Skeletal muscle tissue (tissue), 4 donors: ENCODE measurements around the gene FSD1. TPM values are rescaled to one million over a fixed set of nuclear protein-coding genes. Genes with fewer than 3 reads are reported as not detected.

Experiments
- H3K27ac ChIP-seq: one replicate; pipeline ENCODE4 v1.7.0; 2013; ENCODE audit warnings: mild to moderate bottlenecking, low read depth, low read length, inconsistent platforms
- H3K27me3 ChIP-seq, 3 donors: one replicate each; pipeline ENCODE4 v1.7.0; 2013; ENCODE audit warnings: low read length in 3 of 3; ENCODE audit not compliant: control insufficient read depth in 3 of 3, insufficient read depth in 3 of 3
- H3K36me3 ChIP-seq, 3 donors: one replicate each; pipeline ENCODE4 v1.7.0; 2013; ENCODE audit warnings: low read length in 3 of 3; ENCODE audit not compliant: control insufficient read depth in 3 of 3, insufficient read depth in 3 of 3
- H3K4me1 ChIP-seq, 3 donors: one replicate each; pipeline ENCODE4 v1.7.0; 2013; ENCODE audit warnings: low read length in 3 of 3, mild to moderate bottlenecking in 3 of 3; ENCODE audit not compliant: control insufficient read depth in 3 of 3, insufficient read depth in 3 of 3
- H3K4me3 ChIP-seq, 3 donors: one replicate each; pipeline ENCODE4 v1.7.0; 2013; ENCODE audit warnings: low read length in 3 of 3
- H3K9ac ChIP-seq, 3 donors: one replicate each; pipeline ENCODE4 v1.7.0; 2013; ENCODE audit warnings: low read length in 3 of 3, mild to moderate bottlenecking in 3 of 3, moderate library complexity in 2 of 3, low read depth in 1 of 3
- H3K9me3 ChIP-seq, 3 donors: one replicate each; pipeline ENCODE4 v1.7.0; 2013; ENCODE audit warnings: low read length in 3 of 3; ENCODE audit not compliant: control insufficient read depth in 3 of 3
- total RNA-seq: library from RNA; depleted of rRNA; stranded (reverse); fragments of >200 nt; gene quantifications from one replicate; pipeline ENCODE4 v1.2.3, GENCODE V29; 2014
- donor health status: Osteomylitis.

FSD1 gene
- total RNA-seq, 1 donor from 2014 or later = not detected

DNA sequence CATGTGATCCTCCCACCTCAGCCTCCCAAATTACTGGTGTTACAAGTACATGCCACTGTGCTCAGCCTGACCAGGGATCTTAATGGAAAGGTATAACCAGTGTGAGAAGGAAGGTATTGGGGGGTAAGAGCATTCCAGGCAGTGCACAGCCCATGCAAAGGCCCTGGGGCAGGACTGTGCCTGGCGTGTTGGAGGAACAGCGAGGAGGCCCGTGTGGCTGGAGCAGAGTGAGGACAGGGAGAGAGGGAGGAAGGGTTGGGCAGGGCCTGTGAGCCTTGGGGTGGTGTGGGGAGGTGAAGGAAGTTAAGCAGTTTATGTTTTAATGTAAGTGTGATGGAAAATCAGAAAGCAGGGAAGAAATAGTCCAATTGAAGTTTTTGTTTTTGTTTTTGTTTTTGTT lies 3.8 kb upstream of the FSD1 start:
- no peak overlapping the region for H3K9ac ChIP-seq
- no peaks in the 10 kb centered on the region for H3K9me3 ChIP-seq
- peaks cover 23 to 29% (median 24%) of the 10 kb centered on the region in 3 donors for H3K27me3 ChIP-seq
- H3K27ac ChIP-seq = no peak overlapping the region
- no peak overlapping the region for H3K4me3 ChIP-seq
- no peaks in the 10 kb centered on the region for H3K36me3 ChIP-seq
- H3K4me1 ChIP-seq = no peaks in the 10 kb centered on the region

DNA sequence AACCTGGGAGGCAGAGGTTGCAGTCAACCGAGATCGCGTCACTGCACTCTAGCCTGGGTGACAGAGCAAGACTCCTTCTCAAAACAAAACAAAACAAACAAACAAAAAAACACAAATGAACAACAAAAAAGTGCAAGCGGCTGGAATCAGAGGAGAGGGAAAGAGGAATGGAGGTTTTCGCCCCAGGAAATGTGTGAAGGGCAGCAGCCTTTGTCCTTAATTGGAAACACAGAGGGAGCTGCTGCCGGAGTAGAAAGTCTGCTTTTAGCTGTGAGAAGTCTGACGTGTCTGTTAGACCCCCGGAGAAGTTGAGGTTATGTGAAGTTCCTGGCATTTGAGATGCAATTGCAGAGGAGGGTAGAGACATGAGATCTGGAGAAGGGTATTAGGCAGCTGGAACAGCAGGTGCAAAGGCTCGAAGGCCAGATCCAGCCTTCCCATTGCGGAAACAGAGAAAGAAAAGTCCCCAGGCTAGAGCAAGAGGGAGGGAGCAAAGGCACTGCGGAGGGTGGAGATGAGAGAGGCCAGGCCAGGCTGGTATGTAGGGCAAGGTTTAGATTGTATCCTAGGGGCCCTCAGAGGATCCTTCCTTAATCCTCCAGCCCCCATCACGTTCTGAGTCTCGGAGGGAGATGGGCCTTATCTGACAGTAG lies 2.7 kb upstream of the FSD1 start:
- H3K27me3 ChIP-seq = peaks cover 17 to 27% (median 22%) of the 10 kb centered on the region in 3 donors
- no peak overlapping the region for H3K9ac ChIP-seq
- no peaks in the 10 kb centered on the region for H3K4me1 ChIP-seq
- H3K4me3 ChIP-seq = no peak overlapping the region
- no peaks in the 10 kb centered on the region for H3K9me3 ChIP-seq
- H3K36me3 ChIP-seq = no peaks in the 10 kb centered on the region
- H3K27ac ChIP-seq = no peak overlapping the region

DNA sequence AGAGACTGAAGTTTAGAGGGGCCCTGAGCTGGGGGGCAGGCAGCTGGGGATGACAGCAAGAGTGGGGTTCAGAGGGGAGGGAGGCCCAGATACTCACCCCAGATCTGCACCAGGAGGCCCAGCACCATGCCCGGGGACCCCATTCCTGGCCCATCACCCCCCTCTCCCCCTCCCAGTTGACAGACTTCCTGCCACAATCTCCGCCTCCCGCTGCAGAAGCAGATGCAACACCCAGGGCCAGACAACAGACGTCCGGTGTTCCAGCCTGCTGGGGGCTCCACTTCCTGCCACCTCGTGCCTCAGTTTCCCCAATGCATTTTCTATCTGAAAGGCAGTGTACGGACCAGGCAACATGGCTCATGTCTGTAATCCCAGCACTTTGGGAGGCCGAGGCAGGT lies 2.2 kb upstream of the FSD1 start, which contains the start of gene TMIGD2:
TMIGD2 (minus strand) TSS at position 147 of the 398 bp plus-strand sequence; CDS start at position 143, 4 bp downstream.
- no peak within 1 kb of the TSS for H3K9ac ChIP-seq
- H3K36me3 ChIP-seq = no peaks in the 10 kb centered on the region
- H3K27ac ChIP-seq = no peak within 1 kb of the TSS
- H3K4me1 ChIP-seq = no peaks in the 10 kb centered on the region
- H3K9me3 ChIP-seq = no peaks in the 10 kb centered on the region
- H3K27me3 ChIP-seq = peaks cover 17 to 28% (median 23%) of the 10 kb centered on the region in 3 donors
- no peak within 1 kb of the TSS for H3K4me3 ChIP-seq

DNA sequence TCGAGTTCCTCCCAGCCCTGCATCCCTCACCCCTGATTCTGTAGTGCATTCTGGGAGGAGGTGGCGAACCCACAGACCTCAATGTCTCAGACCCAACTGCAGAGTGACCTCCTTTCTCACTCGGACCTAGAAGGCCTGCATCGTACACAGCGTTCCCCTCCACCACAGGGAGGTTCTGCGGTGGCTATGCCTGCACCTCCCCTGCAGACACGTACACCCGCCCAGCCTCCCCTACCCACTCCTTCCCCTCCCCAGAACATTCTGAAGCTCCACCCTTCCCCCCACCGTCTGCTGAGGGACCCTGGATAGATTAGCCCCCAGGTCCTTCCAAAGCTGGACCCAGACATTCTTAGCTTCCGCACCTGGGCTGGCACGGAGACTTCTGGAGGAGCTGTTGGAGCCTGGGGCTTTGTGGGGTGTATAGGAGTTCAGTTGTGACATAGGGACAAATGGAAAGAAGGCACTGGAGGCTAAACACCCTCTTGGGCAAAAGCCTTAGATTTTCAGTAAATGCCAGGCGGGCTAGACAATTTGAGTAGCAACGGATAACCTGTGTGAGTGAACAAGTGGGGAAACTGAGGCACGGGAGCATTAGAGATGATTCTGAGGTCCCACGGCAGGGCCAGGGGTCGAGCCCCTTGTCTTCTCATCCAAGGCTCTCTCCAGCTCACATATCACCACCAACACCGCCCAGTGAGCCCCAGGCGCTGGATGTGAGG lies 420 bp upstream of the FSD1 start:
- H3K27ac ChIP-seq = no peak overlapping the region
- H3K9me3 ChIP-seq = no peaks in the 10 kb centered on the region
- H3K9ac ChIP-seq = no peak overlapping the region
- H3K4me1 ChIP-seq = no peaks in the 10 kb centered on the region
- H3K36me3 ChIP-seq = no peaks in the 10 kb centered on the region
- no peak overlapping the region for H3K4me3 ChIP-seq
- peaks cover 17 to 28% (median 23%) of the 10 kb centered on the region in 3 donors for H3K27me3 ChIP-seq

DNA sequence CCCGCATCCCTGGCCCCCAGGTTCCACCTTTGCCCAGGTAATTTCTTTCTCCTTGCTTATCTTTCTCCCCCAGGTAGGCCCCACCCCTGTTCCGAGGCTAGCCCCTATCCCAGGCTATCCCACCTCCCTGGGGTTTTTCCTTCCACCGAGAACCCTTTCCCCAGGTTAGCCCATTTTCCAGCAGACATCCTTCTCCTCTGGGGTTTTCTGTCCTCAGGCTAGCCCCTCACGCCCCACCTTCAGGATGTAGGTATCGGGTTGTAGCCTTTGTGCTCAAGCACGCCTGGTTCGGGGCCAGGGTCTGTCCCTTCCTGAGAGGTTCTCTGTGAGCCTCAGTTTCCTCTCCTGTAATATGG lies 837 bp downstream of the FSD1 start:
- no peak overlapping the region for H3K9ac ChIP-seq
- H3K4me3 ChIP-seq = no peak overlapping the region
- H3K4me1 ChIP-seq = no peaks in the 10 kb centered on the region
- no peaks in the 10 kb centered on the region for H3K36me3 ChIP-seq
- no peak overlapping the region for H3K27ac ChIP-seq
- H3K9me3 ChIP-seq = no peaks in the 10 kb centered on the region
- peaks cover 17 to 28% (median 23%) of the 10 kb centered on the region in 3 donors for H3K27me3 ChIP-seq

DNA sequence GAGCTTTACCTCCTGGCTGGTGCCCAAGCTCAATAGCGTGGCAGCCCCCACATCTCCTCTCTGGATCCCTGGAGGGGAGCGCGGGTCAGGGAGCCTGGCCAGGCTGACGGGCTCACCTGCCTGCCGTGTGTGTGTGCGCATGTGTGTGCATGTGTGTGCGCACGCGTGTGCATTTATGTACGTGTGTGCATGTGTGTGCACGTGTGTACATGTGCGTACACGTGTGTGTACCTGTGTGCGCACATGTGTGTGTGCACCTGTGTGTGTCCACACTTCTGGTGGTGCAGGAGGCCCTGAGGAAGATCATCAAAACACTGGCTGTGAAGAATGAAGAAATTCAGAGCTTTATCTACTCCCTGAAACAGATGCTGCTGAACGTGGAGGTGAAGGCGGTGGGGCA lies 1.3 kb downstream of the FSD1 start:
- no peaks in the 10 kb centered on the region for H3K36me3 ChIP-seq
- H3K27ac ChIP-seq = no peak overlapping the region
- H3K27me3 ChIP-seq = peaks cover 17 to 28% (median 23%) of the 10 kb centered on the region in 3 donors
- H3K4me1 ChIP-seq = no peaks in the 10 kb centered on the region
- no peak overlapping the region for H3K4me3 ChIP-seq
- no peaks in the 10 kb centered on the region for H3K9me3 ChIP-seq
- H3K9ac ChIP-seq = no peak overlapping the region

DNA sequence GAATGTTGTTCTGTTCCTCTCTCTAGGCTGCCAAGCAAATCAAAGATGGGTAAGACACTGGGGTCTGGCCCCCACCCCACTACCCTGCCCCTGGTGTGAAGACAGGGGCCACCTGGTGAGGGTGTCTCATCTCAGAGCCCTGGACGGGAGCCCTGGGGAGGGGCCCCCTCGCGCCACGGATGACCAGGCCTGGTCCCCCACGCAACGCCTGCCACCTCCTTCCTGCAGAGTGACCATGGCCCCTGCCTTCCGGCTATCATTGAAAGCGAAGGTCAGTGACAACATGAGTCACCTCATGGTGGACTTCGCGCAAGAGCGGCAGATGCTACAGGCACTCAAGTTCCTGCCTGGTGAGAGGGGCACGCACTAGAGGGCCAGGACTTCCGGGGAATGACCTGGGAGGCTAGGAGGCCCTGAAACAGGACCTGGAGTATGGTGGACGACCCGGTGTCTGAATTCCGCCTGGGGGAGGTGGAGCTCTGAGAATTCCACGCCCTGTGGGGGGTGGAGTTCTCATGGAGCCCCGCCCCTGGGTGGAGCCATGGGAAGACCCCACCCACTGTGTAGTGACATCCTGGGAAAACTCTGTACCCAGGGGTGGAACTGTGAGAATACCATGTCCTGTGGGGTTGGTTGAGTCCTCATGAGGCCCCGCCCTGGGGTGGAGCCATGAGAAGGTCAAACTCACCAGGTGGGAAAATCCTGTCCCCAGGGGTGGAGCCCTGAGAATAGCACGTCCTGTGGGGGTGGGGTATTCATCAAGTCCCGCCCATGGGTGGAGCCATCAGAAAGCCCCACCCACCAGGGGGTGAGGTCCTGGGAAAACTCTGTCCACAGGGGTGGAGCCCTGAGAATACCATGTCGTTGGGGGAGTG lies 6.1 kb downstream of the FSD1 start:
- Histone ChIP-seq H3K9ac (no peak overlapping the region), H3K4me3 (no peak overlapping the region), H3K27me3 (peaks cover 3 to 17% (median 12%) of the 10 kb centered on the region in 3 donors), H3K36me3 (no peaks in the 10 kb centered on the region), H3K27ac (no peak overlapping the region), H3K4me1 (no peaks in the 10 kb centered on the region), H3K9me3 (no peaks in the 10 kb centered on the region)

DNA sequence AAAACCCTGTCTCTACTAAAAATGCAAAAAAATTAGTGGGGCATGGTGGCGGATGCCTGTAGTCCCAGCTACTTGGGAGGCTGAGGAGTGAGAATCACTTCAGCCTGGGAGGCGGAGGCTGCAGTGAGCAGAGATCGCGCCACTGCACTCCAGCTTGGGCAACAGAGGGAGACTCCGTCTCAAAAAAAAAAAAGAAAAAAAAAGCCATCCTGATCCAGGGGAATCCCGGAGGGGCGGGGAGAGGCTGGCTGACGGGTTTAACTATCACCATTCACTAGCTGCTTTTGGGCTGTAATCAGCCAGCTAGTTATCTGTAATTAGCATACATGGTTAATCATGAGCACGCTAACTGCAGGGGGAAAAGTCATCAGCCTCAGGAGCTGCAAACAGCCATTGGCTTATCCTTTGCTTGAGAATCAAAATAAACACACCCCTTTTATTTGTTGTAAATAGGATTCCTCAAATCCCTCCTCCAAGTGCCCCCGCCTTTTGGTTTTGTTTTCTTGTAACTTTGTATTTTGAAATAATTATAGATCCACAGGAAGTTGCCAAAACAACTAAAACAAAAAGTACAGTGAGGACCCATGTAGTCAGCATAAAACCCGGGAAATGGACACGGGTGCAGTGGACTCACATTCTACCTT lies 9.6 kb downstream of the FSD1 start:
- Histone ChIP-seq H3K36me3 (no peaks in the 10 kb centered on the region), H3K4me3 (no peak overlapping the region), H3K9me3 (no peaks in the 10 kb centered on the region), H3K27me3 (peaks cover 2 to 14% (median 9%) of the 10 kb centered on the region in 3 donors), H3K4me1 (no peaks in the 10 kb centered on the region), H3K9ac (no peak overlapping the region), H3K27ac (no peak overlapping the region)

DNA sequence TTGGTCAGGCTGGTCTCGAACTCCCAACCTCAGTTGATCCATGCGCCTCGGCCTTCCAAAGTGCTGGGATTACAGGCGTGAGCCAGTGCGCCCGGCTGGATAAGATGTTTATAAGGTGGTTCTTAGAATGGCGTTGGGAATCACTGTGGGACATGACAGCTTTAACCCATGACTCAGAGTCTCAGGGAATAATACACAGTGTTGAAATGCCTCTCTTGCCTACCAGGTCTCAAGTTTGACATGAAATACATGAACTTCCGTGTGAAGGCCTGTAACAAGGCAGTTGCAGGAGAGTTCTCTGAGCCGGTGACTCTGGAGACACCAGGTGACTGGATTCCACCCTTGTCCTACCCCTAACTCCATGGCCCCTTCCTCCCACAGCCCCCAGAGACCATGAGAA lies 12.6 kb downstream of the FSD1 start:
- Histone ChIP-seq H3K27ac (no peak overlapping the region), H3K36me3 (no peaks in the 10 kb centered on the region), H3K9me3 (no peaks in the 10 kb centered on the region), H3K9ac (no peak overlapping the region), H3K27me3 (peaks cover 5 to 9% (median 8%) of the 10 kb centered on the region in 3 donors), H3K4me3 (no peak overlapping the region), H3K4me1 (no peaks in the 10 kb centered on the region)
